Muscle of leg (tissue), 16 donors: ENCODE results near the gene HACL1. TPM values are rescaled to one million over a fixed set of nuclear protein-coding genes. Genes with fewer than 3 reads are reported as not detected.

Experiments used
- DNase-seq: peaks from one replicate; pipeline ENCODE4 v3.0.0; 2013
- H3K27ac ChIP-seq: one replicate; pipeline ENCODE4 v1.5.1; 2013; ENCODE audit warnings: mild to moderate bottlenecking, low read length, control low read depth
- H3K27me3 ChIP-seq: one replicate; pipeline ENCODE4 v1.6.1; 2013; ENCODE audit warnings: low read length; ENCODE audit not compliant: control insufficient read depth, insufficient read depth
- H3K36me3 ChIP-seq: one replicate; pipeline ENCODE4 v1.6.1; 2013; ENCODE audit warnings: low read length; ENCODE audit not compliant: control insufficient read depth, insufficient read depth
- H3K4me1 ChIP-seq: one replicate; pipeline ENCODE4 v1.6.1; 2013; ENCODE audit warnings: low read length; ENCODE audit not compliant: control insufficient read depth, insufficient read depth
- H3K4me3 ChIP-seq: one replicate; pipeline ENCODE4 v1.5.1; 2013; ENCODE audit warnings: low read length, control low read depth
- H3K9me3 ChIP-seq: replicated peaks from 2 replicates; pipeline ENCODE4 v1.6.1; 2013; ENCODE audit warnings: low read depth, low read length; ENCODE audit not compliant: control insufficient read depth
- WGBS: methylation state at CpG from one replicate; pipeline ENCODE4 v1.1.5; 2013; ENCODE audit warnings: missing lambda C conversion rate; ENCODE audit not compliant: insufficient coverage; 5-methylcytosine and 5-hydroxymethylcytosine counted together
- long read RNA-seq, 11 donors: transcript quantifications; one replicate each; lab custom pipeline, GENCODE V29; 2026
- polyA plus RNA-seq, 8 donors: library from polyadenylated mRNA; unstranded; fragments of 120-200 nt; gene quantifications; one replicate each; pipeline versions ENCODE4 v1.2.1 to v1.2.3, GENCODE V29; 2013; ENCODE audit warnings: inconsistent platforms in 1 of 8, low replicate concordance in 1 of 8; ENCODE audit not compliant: insufficient read length in 8 of 8, insufficient read depth in 1 of 8
- total RNA-seq: library from RNA; stranded (reverse); fragments of 120-200 nt; gene quantifications from one replicate; pipeline ENCODE4 v1.2.4, GENCODE V29; 2013

Gene HACL1
- total RNA-seq: 11.0 TPM
- 1 to 10 TPM; 6.6 to 9.6 (median 8.2) TPM for polyA plus RNA-seq
- long read RNA-seq, donor 1, partial matches to known transcripts: 0 of 1 reads
- long read RNA-seq, donor 1, other reads (novel, unspliced or antisense): 0 of 1 reads
- long read RNA-seq, donor 2: 0 reads
- long read RNA-seq, donor 3, partial matches to known transcripts: 0 of 2 reads
- long read RNA-seq, donor 3, other reads (novel, unspliced or antisense): 0 of 2 reads
- long read RNA-seq, donor 4: 0 reads
- long read RNA-seq, donor 5, partial matches to known transcripts: 0 of 2 reads
- long read RNA-seq, donor 5, other reads (novel, unspliced or antisense): 0 of 2 reads
- long read RNA-seq, donor 6, partial matches to known transcripts: 0 of 4 reads
- long read RNA-seq, donor 6, other reads (novel, unspliced or antisense): 0 of 4 reads
- long read RNA-seq, donor 7, partial matches to known transcripts: 0 of 1 reads
- long read RNA-seq, donor 7, other reads (novel, unspliced or antisense): 0 of 1 reads
- long read RNA-seq, donor 8, partial matches to known transcripts: 0 of 1 reads
- long read RNA-seq, donor 8, other reads (novel, unspliced or antisense): 0 of 1 reads
- long read RNA-seq, donor 9: 0 reads
- long read RNA-seq, donor 10, partial matches to known transcripts: 0 of 4 reads
- long read RNA-seq, donor 10, other reads (novel, unspliced or antisense): 0 of 4 reads
- long read RNA-seq, donor 11, partial matches to known transcripts: 0 of 3 reads
- long read RNA-seq, donor 11, other reads (novel, unspliced or antisense): 0 of 3 reads

- Histone ChIP-seq H3K4me1 (peaks cover 9% of the 10 kb centered on the region), H3K4me3 (peak within 1 kb of the TSS; percentile 98), H3K9me3 (no peaks in the 10 kb centered on the region), H3K27ac (peak within 1 kb of the TSS; percentile 96), H3K27me3 (no peaks in the 10 kb centered on the region), H3K36me3 (peaks cover 19% of the 10 kb centered on the region)
- WGBS: under 1% methylated on average over 49 of the region's 61 CpGs
- peak; percentile 100 for DNase-seq
Observed at GRCh38 chr3:15601399-15602145, at the start of gene HACL1, which contains the start of gene BTD. Gene HACL1 (minus strand): TSS chr3:15601569. CDS start chr3:15601463, 106 bp downstream. Gene BTD (plus strand): TSS chr3:15601745. CDS start chr3:15635440, 33,695 bp downstream.

GRCh38 chr3:15649858-15650257 lies 48.5 kb upstream of the HACL1 start:
- no peak for DNase-seq
- 50% methylated on average over 2 of the region's 5 CpGs for WGBS
- no peaks in the 10 kb centered on the region for H3K9me3 ChIP-seq
- H3K4me1 ChIP-seq: peaks cover 48% of the 10 kb centered on the region
- H3K27ac ChIP-seq: no peak overlapping the region
- no peaks in the 10 kb centered on the region for H3K36me3 ChIP-seq
- no peak overlapping the region for H3K4me3 ChIP-seq
- H3K27me3 ChIP-seq: no peaks in the 10 kb centered on the region

- no peak for DNase-seq
- no peaks in the 10 kb centered on the region for H3K9me3 ChIP-seq
- H3K4me1 ChIP-seq: peaks cover 51% of the 10 kb centered on the region
- H3K27me3 ChIP-seq: no peaks in the 10 kb centered on the region
- 98% methylated on average over 3 of the region's 3 CpGs for WGBS
- H3K27ac ChIP-seq: no peak overlapping the region
- H3K4me3 ChIP-seq: no peak overlapping the region
- H3K36me3 ChIP-seq: peaks cover 5% of the 10 kb centered on the region
Observed at GRCh38 chr3:15649341-15649740, 48.0 kb upstream of the HACL1 start.

- no peak overlapping the region for H3K4me3 ChIP-seq
- DNase-seq: peak; percentile 79
- WGBS: 8% methylated on average over 1 of the region's 4 CpGs
Observed at GRCh38 chr3:15647611-15648167, 46.3 kb upstream of the HACL1 start.

GRCh38 chr3:15646851-15647511 lies 45.6 kb upstream of the HACL1 start:
- Histone ChIP-seq H3K4me1 (peaks cover 51% of the 10 kb centered on the region), H3K4me3 (no peak overlapping the region), H3K9me3 (no peaks in the 10 kb centered on the region), H3K36me3 (peaks cover 9% of the 10 kb centered on the region), H3K27me3 (no peaks in the 10 kb centered on the region), H3K27ac (peak overlapping the region; percentile 93)
- WGBS: 28% methylated on average over 9 of the region's 13 CpGs
- DNase-seq: peak; percentile 83

More at GRCh38 chr3:15647611-15648167, 46.3 kb upstream of the HACL1 start:
- Histone ChIP-seq H3K4me1 (peaks cover 51% of the 10 kb centered on the region), H3K36me3 (peaks cover 8% of the 10 kb centered on the region), H3K27ac (peak overlapping the region; percentile 93), H3K27me3 (no peaks in the 10 kb centered on the region), H3K9me3 (no peaks in the 10 kb centered on the region)

- DNase-seq: peak; percentile 88
- peaks cover 11% of the 10 kb centered on the region for H3K36me3 ChIP-seq
- H3K27ac ChIP-seq: peak overlapping the region; percentile 93
- H3K4me3 ChIP-seq: no peak overlapping the region
- H3K27me3 ChIP-seq: no peaks in the 10 kb centered on the region
- 52% methylated on average over 15 of the region's 18 CpGs for WGBS
- peaks cover 51% of the 10 kb centered on the region for H3K4me1 ChIP-seq
- H3K9me3 ChIP-seq: no peaks in the 10 kb centered on the region
Observed at GRCh38 chr3:15645740-15646501, 44.6 kb upstream of the HACL1 start.

- Histone ChIP-seq H3K9me3 (no peaks in the 10 kb centered on the region), H3K4me1 (peaks cover 49% of the 10 kb centered on the region), H3K27ac (peak overlapping the region; percentile 65), H3K4me3 (no peak overlapping the region), H3K36me3 (peaks cover 11% of the 10 kb centered on the region), H3K27me3 (no peaks in the 10 kb centered on the region)
- WGBS: 68% methylated on average over 2 of the region's 6 CpGs
- DNase-seq: no peak
Observed at GRCh38 chr3:15645246-15645645, 43.9 kb upstream of the HACL1 start.

- peaks cover 4% of the 10 kb centered on the region for H3K36me3 ChIP-seq
- no peak overlapping the region for H3K4me3 ChIP-seq
- no peaks in the 10 kb centered on the region for H3K27me3 ChIP-seq
- no peak for DNase-seq
- no peaks in the 10 kb centered on the region for H3K9me3 ChIP-seq
- peaks cover 43% of the 10 kb centered on the region for H3K4me1 ChIP-seq
- no peak overlapping the region for H3K27ac ChIP-seq
- WGBS: no CpG with 5 or more reads among the region's 1 CpG
Observed at GRCh38 chr3:15638891-15639262, 37.5 kb upstream of the HACL1 start.
